H9 (cell line): ENCODE measurements around the gene CCNG1. TPM values are rescaled to one million over a fixed set of nuclear protein-coding genes. Genes with fewer than 3 reads are reported as not detected.
A peak's percentile ranks its signal among the peaks of the same experiment; 100 is the strongest.

Experiments used
- DNase-seq: peaks from one replicate; pipeline ENCODE4 v3.0.0-alpha.2; 2017
- H2AFZ ChIP-seq: one replicate; pipeline ENCODE4 v1.6.1; 2013; ENCODE audit warnings: mild to moderate bottlenecking, low read length, control low read depth, moderate library complexity
- H2AK5ac ChIP-seq: 2 replicates; pipeline ENCODE4 v1.6.1; 2013; ENCODE audit warnings: low read length, control low read depth, mixed read lengths; ENCODE audit not compliant: insufficient read length
- H2BK120ac ChIP-seq: one replicate; pipeline ENCODE4 v1.6.1; 2013; ENCODE audit warnings: low read depth, mild to moderate bottlenecking, low read length, control low read depth, inconsistent platforms; ENCODE audit not compliant: poor library complexity, severe bottlenecking
- H2BK12ac ChIP-seq: 2 replicates; pipeline ENCODE4 v1.6.1; 2013; ENCODE audit warnings: low read length, control low read depth, mixed read lengths, low read depth; ENCODE audit not compliant: insufficient read length
- H2BK15ac ChIP-seq: 2 replicates; pipeline ENCODE4 v1.6.1; 2013; ENCODE audit warnings: low read depth, low read length, control low read depth
- H2BK20ac ChIP-seq: one replicate; pipeline ENCODE4 v1.6.1; 2013; ENCODE audit warnings: low read depth, mild to moderate bottlenecking, low read length, control low read depth, inconsistent platforms; ENCODE audit not compliant: poor library complexity, severe bottlenecking
- H2BK5ac ChIP-seq: 2 replicates; pipeline ENCODE4 v1.6.1; 2013; ENCODE audit warnings: low read length, control low read depth, mixed read lengths; ENCODE audit not compliant: insufficient read length
- H3K14ac ChIP-seq: 2 replicates; pipeline ENCODE4 v1.6.1; 2013; ENCODE audit warnings: low read length, control low read depth; ENCODE audit not compliant: insufficient read depth
- H3K18ac ChIP-seq: 2 replicates; pipeline ENCODE4 v1.6.1; 2013; ENCODE audit warnings: low read depth, mild to moderate bottlenecking, mixed read lengths, low read length, control low read depth; ENCODE audit not compliant: insufficient read length
- H3K23ac ChIP-seq: 2 replicates; pipeline ENCODE4 v1.6.1; 2013; ENCODE audit warnings: low read length, control low read depth, mixed read lengths, low read depth; ENCODE audit not compliant: insufficient read length
- H3K23me2 ChIP-seq: 2 replicates; pipeline ENCODE4 v1.6.1; 2013; ENCODE audit warnings: low read depth, mild to moderate bottlenecking, mixed read lengths, low read length, control low read depth; ENCODE audit not compliant: insufficient read length, poor library complexity, severe bottlenecking
- H3K27ac ChIP-seq: 2 replicates; pipeline ENCODE4 v1.5.1; 2013; ENCODE audit warnings: low read length, control low read depth, mixed read lengths, low read depth; ENCODE audit not compliant: insufficient read length
- H3K27me3 ChIP-seq: 2 replicates; pipeline ENCODE4 v1.6.1; 2013; ENCODE audit warnings: low read length, control low read depth, inconsistent platforms; ENCODE audit not compliant: insufficient read depth
- H3K4ac ChIP-seq: 2 replicates; pipeline ENCODE4 v1.6.1; 2013; ENCODE audit warnings: low read depth, mild to moderate bottlenecking, control low read depth, inconsistent platforms, low read length, moderate library complexity
- H3K4me1 ChIP-seq: 2 replicates; pipeline ENCODE4 v1.6.1; 2013; ENCODE audit warnings: low read length, control low read depth, inconsistent platforms; ENCODE audit not compliant: insufficient read depth
- H3K4me2 ChIP-seq: 2 replicates; pipeline ENCODE4 v1.6.1; 2013; ENCODE audit warnings: low read length, control low read depth, mixed read lengths; ENCODE audit not compliant: insufficient read length, insufficient read depth
- H3K56ac ChIP-seq: 2 replicates; pipeline ENCODE4 v1.6.1; 2013; ENCODE audit warnings: low read depth, mild to moderate bottlenecking, mixed read lengths, low read length, control low read depth; ENCODE audit not compliant: insufficient read length
- H3K79me1 ChIP-seq: 2 replicates; pipeline ENCODE4 v1.6.1; 2013; ENCODE audit warnings: low read depth, mild to moderate bottlenecking, moderate library complexity, low read length, control low read depth, inconsistent platforms; ENCODE audit not compliant: insufficient read depth, poor library complexity, severe bottlenecking
- H3K79me2 ChIP-seq: 2 replicates; pipeline ENCODE4 v1.6.1; 2013; ENCODE audit warnings: low read length, control low read depth, inconsistent platforms; ENCODE audit not compliant: insufficient read depth
- H3K9ac ChIP-seq: 2 replicates; pipeline ENCODE4 v1.6.1; 2013; ENCODE audit warnings: low read length, control low read depth, mixed read lengths; ENCODE audit not compliant: insufficient read length; ENCODE audit errors: extremely low read depth
- H3K9me3 ChIP-seq: one replicate; pipeline ENCODE4 v1.6.1; 2013; ENCODE audit warnings: low read depth, low read length, inconsistent platforms; ENCODE audit not compliant: control insufficient read depth
- H3T11ph ChIP-seq: one replicate; pipeline ENCODE4 v1.6.1; 2013; ENCODE audit warnings: mild to moderate bottlenecking, low read length, control low read depth, inconsistent platforms
- H4K20me1 ChIP-seq: one replicate; pipeline ENCODE4 v1.6.1; 2013; ENCODE audit not compliant: control insufficient read depth, insufficient read length, insufficient read depth
- H4K5ac ChIP-seq: 2 replicates; pipeline ENCODE4 v1.6.1; 2013; ENCODE audit warnings: low read depth, mild to moderate bottlenecking, mixed read lengths, low read length, control low read depth; ENCODE audit not compliant: insufficient read length
- H4K8ac ChIP-seq: replicated peaks from 2 replicates; pipeline ENCODE4 v1.6.1; 2013; ENCODE audit warnings: low read length, control low read depth, mixed read lengths, low read depth; ENCODE audit not compliant: insufficient read length
- H4K91ac ChIP-seq: 2 replicates; pipeline ENCODE4 v1.6.1; 2013; ENCODE audit warnings: low read depth, mild to moderate bottlenecking, moderate library complexity, mixed read lengths, low read length, control low read depth; ENCODE audit not compliant: insufficient read length
- H3K27ac Mint-ChIP-seq, 3 experiments: 2 replicates in 2 of 3; 3 replicates in 1 of 3; pipeline ENCODE4 v1.8.0; 2020 to 2021; ENCODE audit warnings: mixed read lengths in 3 of 3, mild to moderate bottlenecking in 1 of 3, moderate library complexity in 1 of 3
- H3K27me3 Mint-ChIP-seq: 2 replicates; pipeline ENCODE4 v1.8.0; 2021; ENCODE audit warnings: low read depth, mild to moderate bottlenecking, moderate library complexity, mixed read lengths
- H3K36me3 Mint-ChIP-seq, 3 experiments: 2 replicates in 2 of 3; 3 replicates in 1 of 3; pipeline ENCODE4 v1.8.0; 2020 to 2021; ENCODE audit warnings: low read depth in 3 of 3, mixed read lengths in 3 of 3; ENCODE audit not compliant: insufficient read depth in 1 of 3
- H3K4me1 Mint-ChIP-seq, 2 experiments: 2 replicates each; pipeline ENCODE4 v1.8.0; 2020; ENCODE audit warnings: mixed read lengths in 2 of 2
- H3K4me3 Mint-ChIP-seq, 2 experiments: 2 replicates in 1 of 2; 3 replicates in 1 of 2; pipeline ENCODE4 v1.8.0; 2020 to 2021; ENCODE audit warnings: mild to moderate bottlenecking in 2 of 2, mixed read lengths in 2 of 2, moderate library complexity in 1 of 2
- H3K9me3 Mint-ChIP-seq, 2 experiments: 2 replicates in 1 of 2; 3 replicates in 1 of 2; pipeline ENCODE4 v1.8.0; 2020; ENCODE audit warnings: mild to moderate bottlenecking in 2 of 2, mixed read lengths in 2 of 2, moderate library complexity in 1 of 2
- WGBS: extraction: QIAGEN DNeasy Blood & Tissue Kit; methylation state at CpG from one replicate; pipeline ENCODE4 v1.1.7; 2013; ENCODE audit warnings: missing lambda C conversion rate, low lambda C conversion rate, mixed read lengths; ENCODE audit not compliant: insufficient read length; ENCODE audit errors: extremely low coverage; 5-methylcytosine and 5-hydroxymethylcytosine counted together
- total RNA-seq: library from RNA; stranded (reverse); gene quantifications from 2 replicates; pipeline ENCODE4 v1.2.1, GENCODE V29; 2021
- TF ChIP-seq, protein P1 (sequence below): fragments of 200-600 bp; sonication (generic); conservative IDR thresholded peaks from 3 replicates; pipeline ENCODE4 v1.8.0; 2021; ENCODE audit warnings: antibody characterized with exemption, mild to moderate bottlenecking

Gene CCNG1
- total RNA-seq, 1 experiment from 2014 or later, result 521 TPM

GRCh38 chr5:163440954-163441353 lies 3.6 kb downstream of the CCNG1 start:
- no peak overlapping the region for H3K56ac ChIP-seq
- H3K4me1 ChIP-seq, result peaks cover 3% of the 10 kb centered on the region; the same call in 1 of the 2 replicates
- TF ChIP-seq, protein P1, sequence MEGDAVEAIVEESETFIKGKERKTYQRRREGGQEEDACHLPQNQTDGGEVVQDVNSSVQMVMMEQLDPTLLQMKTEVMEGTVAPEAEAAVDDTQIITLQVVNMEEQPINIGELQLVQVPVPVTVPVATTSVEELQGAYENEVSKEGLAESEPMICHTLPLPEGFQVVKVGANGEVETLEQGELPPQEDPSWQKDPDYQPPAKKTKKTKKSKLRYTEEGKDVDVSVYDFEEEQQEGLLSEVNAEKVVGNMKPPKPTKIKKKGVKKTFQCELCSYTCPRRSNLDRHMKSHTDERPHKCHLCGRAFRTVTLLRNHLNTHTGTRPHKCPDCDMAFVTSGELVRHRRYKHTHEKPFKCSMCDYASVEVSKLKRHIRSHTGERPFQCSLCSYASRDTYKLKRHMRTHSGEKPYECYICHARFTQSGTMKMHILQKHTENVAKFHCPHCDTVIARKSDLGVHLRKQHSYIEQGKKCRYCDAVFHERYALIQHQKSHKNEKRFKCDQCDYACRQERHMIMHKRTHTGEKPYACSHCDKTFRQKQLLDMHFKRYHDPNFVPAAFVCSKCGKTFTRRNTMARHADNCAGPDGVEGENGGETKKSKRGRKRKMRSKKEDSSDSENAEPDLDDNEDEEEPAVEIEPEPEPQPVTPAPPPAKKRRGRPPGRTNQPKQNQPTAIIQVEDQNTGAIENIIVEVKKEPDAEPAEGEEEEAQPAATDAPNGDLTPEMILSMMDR, result no peak
- H4K20me1 ChIP-seq, result no peaks in the 10 kb centered on the region
- Mint-ChIP-seq H3K4me3 (no peak overlapping the region), H3K4me1 (peaks cover 29 to 30% of the 10 kb centered on the region in 2 experiments), H3K27ac (peak overlapping the region in 2 of 3 experiments; percentile 44 to 63; a peak in 1 of 7 replicates), H3K36me3 (peaks cover 36 to 76% (median 69%) of the 10 kb centered on the region in 3 experiments), H3K27me3 (no peaks in the 10 kb centered on the region), H3K9me3 (no peaks in the 10 kb centered on the region)
- DNase-seq, result no peak
- no peak overlapping the region for H2BK12ac ChIP-seq
- H3K9me3 ChIP-seq, result no peaks in the 10 kb centered on the region
- no peak overlapping the region for H2BK20ac ChIP-seq
- H2AK5ac ChIP-seq, result no peak overlapping the region
- H2AFZ ChIP-seq, result no peak overlapping the region
- H3K18ac ChIP-seq, result no peak overlapping the region
- no peak overlapping the region for H4K8ac ChIP-seq
- no CpG with 5 or more reads among the region's 3 CpGs for WGBS
- no peak overlapping the region for H3K4ac ChIP-seq
- H3T11ph ChIP-seq, result no peak overlapping the region
- no peak overlapping the region for H2BK15ac ChIP-seq
- no peaks in the 10 kb centered on the region for H3K27me3 ChIP-seq
- H2BK120ac ChIP-seq, result no peak overlapping the region
- H4K5ac ChIP-seq, result no peak overlapping the region
- H3K27ac ChIP-seq, result no peak overlapping the region
- no peak overlapping the region for H3K4me2 ChIP-seq
- H2BK5ac ChIP-seq, result no peak overlapping the region
- peaks cover 4% of the 10 kb centered on the region for H3K23me2 ChIP-seq
- no peak overlapping the region for H4K91ac ChIP-seq
- H3K23ac ChIP-seq, result no peak overlapping the region
- peaks cover 15% of the 10 kb centered on the region for H3K79me2 ChIP-seq
- H3K14ac ChIP-seq, result no peak overlapping the region
- H3K9ac ChIP-seq, result no peak overlapping the region
- H3K79me1 ChIP-seq, result no peaks in the 10 kb centered on the region
